UCSD-AML1 (cell line): ENCODE data around the gene MARK4.

Experiments
- DNase-seq: peaks from one replicate; lab custom pipeline; 2025; ENCODE audit not compliant: unreplicated experiment; lab: John Stamatoyannopoulos, UW

The MARK4 gene

DNA sequence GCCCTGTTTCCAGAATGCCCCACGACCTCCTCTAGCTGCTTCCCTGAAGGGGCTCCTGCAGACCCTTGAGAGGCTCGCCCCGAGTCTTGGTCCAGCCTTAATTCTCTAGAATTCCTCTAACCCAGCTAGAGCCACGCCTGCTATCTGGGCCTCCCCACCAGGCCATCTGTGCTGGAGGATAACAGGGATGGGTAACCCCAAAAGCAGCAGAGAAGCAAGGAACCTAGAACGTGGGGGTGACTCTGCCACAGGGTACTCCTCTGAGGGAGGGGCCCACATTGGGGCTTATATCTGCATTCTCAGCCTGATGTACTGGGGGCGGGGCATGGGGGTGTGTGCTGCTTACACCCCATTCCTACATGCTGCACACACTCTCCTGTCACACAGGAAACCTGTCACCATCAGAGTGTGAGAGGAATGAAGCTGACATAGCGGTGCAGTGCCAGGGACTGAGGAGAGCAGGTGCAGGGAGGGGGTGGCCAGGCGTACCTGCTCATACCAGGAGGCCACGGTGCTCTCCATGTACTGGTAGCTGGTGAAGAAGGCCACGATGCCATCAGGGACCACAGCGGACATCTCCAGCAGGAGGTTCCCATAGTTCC is 103.3 kb downstream of the MARK4 start:
- DNase-seq = no peak
